Measurements from ENCODE around the gene RACGAP1. TPM values are rescaled to one million over a fixed set of nuclear protein-coding genes. Genes with fewer than 3 reads are reported as not detected.

RACGAP1 gene
- total RNA-seq, 2 donors from 2014 or later, result 49.6 to 96.6 TPM

DNA sequence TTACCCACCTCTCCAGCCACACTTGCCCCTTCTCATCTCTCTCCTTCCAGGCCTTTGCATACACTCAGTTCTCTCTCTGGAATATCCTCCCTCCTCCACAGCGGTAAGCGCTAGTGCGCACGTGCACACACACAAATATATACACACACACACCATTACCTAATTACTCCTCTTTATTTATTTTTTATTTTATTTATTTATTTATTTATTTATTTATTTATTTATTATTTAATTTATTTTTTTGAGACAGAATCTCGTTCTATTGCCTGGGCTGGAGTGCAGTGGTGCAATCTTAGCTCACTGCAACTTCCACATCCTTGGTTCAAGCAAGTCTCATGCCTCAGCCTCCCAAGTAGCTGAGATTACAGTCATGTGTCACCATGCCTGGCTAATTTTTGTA lies 43.8 kb upstream of the RACGAP1 start:
- TF ChIP-seq, protein P1, sequence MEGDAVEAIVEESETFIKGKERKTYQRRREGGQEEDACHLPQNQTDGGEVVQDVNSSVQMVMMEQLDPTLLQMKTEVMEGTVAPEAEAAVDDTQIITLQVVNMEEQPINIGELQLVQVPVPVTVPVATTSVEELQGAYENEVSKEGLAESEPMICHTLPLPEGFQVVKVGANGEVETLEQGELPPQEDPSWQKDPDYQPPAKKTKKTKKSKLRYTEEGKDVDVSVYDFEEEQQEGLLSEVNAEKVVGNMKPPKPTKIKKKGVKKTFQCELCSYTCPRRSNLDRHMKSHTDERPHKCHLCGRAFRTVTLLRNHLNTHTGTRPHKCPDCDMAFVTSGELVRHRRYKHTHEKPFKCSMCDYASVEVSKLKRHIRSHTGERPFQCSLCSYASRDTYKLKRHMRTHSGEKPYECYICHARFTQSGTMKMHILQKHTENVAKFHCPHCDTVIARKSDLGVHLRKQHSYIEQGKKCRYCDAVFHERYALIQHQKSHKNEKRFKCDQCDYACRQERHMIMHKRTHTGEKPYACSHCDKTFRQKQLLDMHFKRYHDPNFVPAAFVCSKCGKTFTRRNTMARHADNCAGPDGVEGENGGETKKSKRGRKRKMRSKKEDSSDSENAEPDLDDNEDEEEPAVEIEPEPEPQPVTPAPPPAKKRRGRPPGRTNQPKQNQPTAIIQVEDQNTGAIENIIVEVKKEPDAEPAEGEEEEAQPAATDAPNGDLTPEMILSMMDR (conservative IDR thresholded peaks at IDR 0.05), result no peak
- Mint-ChIP-seq H3K27ac (no peak overlapping the region), H3K36me3 (ENCODE audit: low read depth) (no peaks in the 10 kb centered on the region), H3K9me3 (no peaks in the 10 kb centered on the region), H3K27me3 (ENCODE audit: insufficient read depth) (peaks cover 13% of the 10 kb centered on the region), H3K4me3 (no peak overlapping the region), H3K4me1 (peaks cover 6% of the 10 kb centered on the region)
- Histone ChIP-seq H3K9me3 (ENCODE audit: control insufficient read depth, low read length) (no peaks in the 10 kb centered on the region), H3K4me1 (ENCODE audit: control insufficient read depth, insufficient read depth, low read length) (peaks cover 4% of the 10 kb centered on the region), H3K36me3 (ENCODE audit: control insufficient read depth, insufficient read depth, low read length) (no peaks in the 10 kb centered on the region), H3K27me3 (ENCODE audit: control insufficient read depth, insufficient read depth, low read length, poor library complexity, severe bottlenecking) (no peaks in the 10 kb centered on the region), H3K9ac (ENCODE audit: extremely low read depth, low read length, poor library complexity, severe bottlenecking) (no peak overlapping the region), H3K27ac (ENCODE audit: low read depth, low read length) (no peak overlapping the region), H3K4me3 (ENCODE audit: low read length) (no peak overlapping the region)
- 93 to 94% methylated on average over 3 to 5 of the region's 5 CpGs for WGBS, 2 experiments (ENCODE audit: insufficient coverage in 1 of 2, insufficient read length in 1 of 2)
- DNase-seq, result no peak

GRCh38 chr12:50066402-50066801 lies 41.1 kb upstream of the RACGAP1 start:
- peaks cover 37% of the 10 kb centered on the region for H3K27me3 Mint-ChIP-seq (ENCODE audit: insufficient read depth)
- 54 to 67% methylated on average over 5 of the region's 5 CpGs for WGBS, 2 experiments (ENCODE audit: insufficient coverage in 1 of 2, insufficient read length in 1 of 2)
- H3K4me1 ChIP-seq (ENCODE audit: control insufficient read depth, insufficient read depth, low read length), result peaks cover 4% of the 10 kb centered on the region
- DNase-seq, result peak; percentile 91
- H3K9me3 ChIP-seq (ENCODE audit: control insufficient read depth, low read length), result no peaks in the 10 kb centered on the region
- no peaks in the 10 kb centered on the region for H3K9me3 Mint-ChIP-seq
- TF ChIP-seq, protein P1 (conservative IDR thresholded peaks at IDR 0.05), result no peak
- H3K27me3 ChIP-seq (ENCODE audit: control insufficient read depth, insufficient read depth, low read length, poor library complexity, severe bottlenecking), result peaks cover 14% of the 10 kb centered on the region
- no peak overlapping the region for H3K27ac ChIP-seq (ENCODE audit: low read depth, low read length)
- no peak overlapping the region for H3K4me3 Mint-ChIP-seq
- no peak overlapping the region for H3K4me3 ChIP-seq (ENCODE audit: low read length)
- no peak overlapping the region for H3K9ac ChIP-seq (ENCODE audit: extremely low read depth, low read length, poor library complexity, severe bottlenecking)
- no peaks in the 10 kb centered on the region for H3K36me3 Mint-ChIP-seq (ENCODE audit: low read depth)
- H3K36me3 ChIP-seq (ENCODE audit: control insufficient read depth, insufficient read depth, low read length), result no peaks in the 10 kb centered on the region
- H3K27ac Mint-ChIP-seq, result no peak overlapping the region
- peaks cover 2% of the 10 kb centered on the region for H3K4me1 Mint-ChIP-seq

DNA sequence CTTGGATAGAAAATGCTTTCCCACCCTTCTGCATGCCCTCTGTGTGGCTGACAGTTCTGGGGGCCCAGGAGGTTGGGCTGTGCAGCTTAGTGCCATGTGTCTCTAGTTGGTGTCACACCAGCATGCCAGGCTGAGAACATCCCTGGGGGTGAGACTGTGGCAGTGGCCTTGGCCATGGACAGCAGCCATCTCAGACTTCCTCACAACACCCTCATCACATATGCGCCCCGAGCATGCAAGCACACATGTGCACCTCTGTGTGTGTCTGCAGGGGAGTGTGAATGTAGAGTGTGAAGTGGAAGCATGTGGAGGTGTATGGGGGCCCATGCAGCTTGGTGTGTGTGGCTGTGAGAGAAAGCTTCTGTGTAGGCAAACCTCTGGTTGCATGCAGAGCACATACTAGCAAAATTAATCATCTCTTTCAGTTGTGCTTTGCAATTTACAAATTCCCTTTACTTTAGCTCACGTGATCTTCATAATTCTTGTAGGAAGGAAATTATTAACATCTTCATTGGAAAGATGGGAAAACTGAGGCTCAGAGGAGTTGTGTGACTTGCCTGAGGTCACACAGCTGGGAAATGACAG lies 40.5 kb upstream of the RACGAP1 start:
- Histone ChIP-seq H3K27me3 (ENCODE audit: control insufficient read depth, insufficient read depth, low read length, poor library complexity, severe bottlenecking) (peaks cover 20% of the 10 kb centered on the region), H3K9me3 (ENCODE audit: control insufficient read depth, low read length) (no peaks in the 10 kb centered on the region), H3K4me1 (ENCODE audit: control insufficient read depth, insufficient read depth, low read length) (peaks cover 4% of the 10 kb centered on the region), H3K36me3 (ENCODE audit: control insufficient read depth, insufficient read depth, low read length) (no peaks in the 10 kb centered on the region), H3K9ac (ENCODE audit: extremely low read depth, low read length, poor library complexity, severe bottlenecking) (no peak overlapping the region), H3K27ac (ENCODE audit: low read depth, low read length) (no peak overlapping the region), H3K4me3 (ENCODE audit: low read length) (no peak overlapping the region)
- H3K27ac Mint-ChIP-seq, result no peak overlapping the region
- TF ChIP-seq, protein P1 (conservative IDR thresholded peaks at IDR 0.05), result no peak
- peaks cover 2% of the 10 kb centered on the region for H3K4me1 Mint-ChIP-seq
- H3K27me3 Mint-ChIP-seq (ENCODE audit: insufficient read depth), result peaks cover 43% of the 10 kb centered on the region
- no peaks in the 10 kb centered on the region for H3K36me3 Mint-ChIP-seq (ENCODE audit: low read depth)
- no peaks in the 10 kb centered on the region for H3K9me3 Mint-ChIP-seq
- no peak for DNase-seq
- WGBS, 2 experiments (ENCODE audit: insufficient coverage in 1 of 2, insufficient read length in 1 of 2), result 98% methylated on average over 3 of the region's 3 CpGs; no CpG with 5 or more reads in 1 of the 2 experiments
- no peak overlapping the region for H3K4me3 Mint-ChIP-seq

Measured in endodermal cell (in vitro differentiated cells).